T-helper 1 cell (primary cell): Measurements from ENCODE around the gene P3H2.

Experiments used
- DNase-seq, 5 donors: peaks; one replicate each; pipeline ENCODE4 v3.0.0-alpha.2; 2012 to 2020

Gene P3H2

DNA sequence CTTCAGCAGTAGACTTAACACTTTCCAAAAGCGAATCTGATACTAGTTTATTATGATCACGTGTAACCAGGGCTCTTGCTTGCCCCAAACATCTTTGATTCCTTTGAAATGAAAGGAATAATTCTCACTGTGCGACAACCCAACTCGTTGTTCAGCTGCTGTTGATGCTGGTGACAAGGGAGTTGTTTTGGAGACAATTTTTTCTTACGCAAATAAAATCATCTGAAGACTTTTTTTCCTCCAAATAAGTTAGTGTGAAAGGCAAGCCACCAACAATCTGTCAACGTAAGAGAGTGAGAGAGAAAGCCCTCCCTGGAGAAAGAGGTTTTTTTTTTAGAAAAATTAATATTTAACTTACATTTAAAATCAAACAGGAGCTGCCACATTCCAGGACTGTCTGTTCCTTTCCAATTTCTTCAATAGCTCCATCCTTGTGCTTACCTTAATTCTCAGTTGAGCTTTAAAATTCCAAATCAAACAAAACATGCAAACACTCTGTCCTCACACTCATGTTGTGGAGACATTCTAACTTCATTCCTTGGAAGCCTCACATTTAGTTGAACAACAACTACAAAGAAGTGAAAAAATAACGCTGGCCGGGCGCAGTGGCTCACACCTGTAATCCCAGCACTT, 4.9 kb upstream of the P3H2 start:
- no peak for DNase-seq

DNA sequence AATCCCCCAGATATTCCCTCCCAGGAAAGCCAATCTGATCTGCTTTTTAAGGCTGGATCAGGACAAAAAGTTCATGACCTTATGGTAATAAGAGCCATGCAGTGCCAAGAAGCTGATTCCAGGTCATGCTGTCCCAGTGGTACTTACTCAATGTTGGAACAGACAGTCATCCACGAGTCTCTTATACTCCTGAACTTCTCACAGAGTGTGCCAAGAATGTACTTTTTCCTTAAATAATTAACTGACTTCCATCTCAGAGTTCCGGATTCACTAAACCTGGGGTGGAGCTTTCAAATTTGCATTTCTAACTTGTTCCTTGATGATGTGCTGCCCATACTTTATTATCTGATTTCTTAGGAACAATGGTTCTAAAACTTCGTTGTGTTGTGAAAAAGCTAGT, 3.4 kb upstream of the P3H2 start:
- no peak for DNase-seq

DNA sequence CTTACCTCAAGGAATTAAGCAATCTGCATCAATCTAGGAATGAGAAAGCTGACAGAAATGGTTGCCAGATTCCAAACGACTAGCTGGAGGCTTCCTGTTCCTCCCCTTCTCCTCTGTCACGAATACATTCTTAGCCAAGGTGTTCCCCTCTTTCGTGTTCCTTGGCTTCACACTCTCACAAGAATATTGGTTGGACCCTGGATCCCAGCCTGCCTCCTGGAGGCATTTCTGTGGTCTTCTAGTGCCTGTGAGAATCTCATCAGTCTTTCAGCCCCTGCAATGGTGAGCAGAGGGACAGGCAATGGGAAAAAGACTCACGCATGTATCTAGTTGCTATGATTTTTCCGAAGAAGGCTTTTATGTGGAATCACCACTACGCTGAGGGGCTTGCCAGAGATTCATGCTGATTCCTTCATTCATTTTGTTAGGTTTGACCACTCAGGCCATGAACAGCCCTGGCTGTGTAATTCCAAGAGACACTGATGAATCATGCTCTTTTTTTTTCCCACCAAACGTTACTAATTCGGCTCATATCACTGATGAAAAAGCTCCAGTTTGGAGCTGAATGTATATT, 1.6 kb upstream of the P3H2 start:
- no peak for DNase-seq

DNA sequence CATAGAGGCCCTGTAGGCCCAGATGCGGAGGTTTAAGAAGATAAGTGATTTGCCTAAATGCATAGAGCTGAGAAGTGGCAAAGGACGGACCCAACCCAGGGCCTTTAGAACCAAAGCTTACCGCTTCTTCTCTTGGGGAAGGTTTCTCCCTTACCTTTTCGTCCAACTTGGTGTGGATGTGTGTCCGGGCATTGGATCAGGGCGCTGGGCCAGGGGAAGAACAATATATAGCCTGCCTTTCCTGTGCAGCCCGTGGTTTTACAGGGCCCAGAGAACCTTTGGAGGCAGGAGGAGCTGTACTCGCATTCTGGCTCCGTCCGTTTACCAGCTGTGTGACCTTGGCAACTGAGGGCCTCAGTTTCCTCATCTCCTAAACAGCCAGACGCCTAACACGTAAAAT, 686 bp upstream of the P3H2 start:
- no peak for DNase-seq

DNA sequence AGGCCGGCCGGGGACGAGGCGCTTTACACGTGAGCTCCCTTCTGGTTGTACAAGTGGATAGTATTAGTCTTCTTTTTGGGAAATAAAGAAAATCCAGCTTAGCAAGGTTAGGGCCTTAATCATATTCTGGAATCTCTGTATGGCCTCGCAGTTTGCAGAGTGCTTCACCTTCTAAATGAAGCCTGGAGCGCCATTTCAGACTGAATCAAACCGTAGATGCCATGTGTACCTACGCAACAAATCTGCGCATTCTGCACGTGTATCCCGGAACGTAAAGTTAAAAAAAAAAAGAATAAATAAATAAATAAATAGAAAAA, 322 bp upstream of the P3H2 start:
- no peak for DNase-seq

DNA sequence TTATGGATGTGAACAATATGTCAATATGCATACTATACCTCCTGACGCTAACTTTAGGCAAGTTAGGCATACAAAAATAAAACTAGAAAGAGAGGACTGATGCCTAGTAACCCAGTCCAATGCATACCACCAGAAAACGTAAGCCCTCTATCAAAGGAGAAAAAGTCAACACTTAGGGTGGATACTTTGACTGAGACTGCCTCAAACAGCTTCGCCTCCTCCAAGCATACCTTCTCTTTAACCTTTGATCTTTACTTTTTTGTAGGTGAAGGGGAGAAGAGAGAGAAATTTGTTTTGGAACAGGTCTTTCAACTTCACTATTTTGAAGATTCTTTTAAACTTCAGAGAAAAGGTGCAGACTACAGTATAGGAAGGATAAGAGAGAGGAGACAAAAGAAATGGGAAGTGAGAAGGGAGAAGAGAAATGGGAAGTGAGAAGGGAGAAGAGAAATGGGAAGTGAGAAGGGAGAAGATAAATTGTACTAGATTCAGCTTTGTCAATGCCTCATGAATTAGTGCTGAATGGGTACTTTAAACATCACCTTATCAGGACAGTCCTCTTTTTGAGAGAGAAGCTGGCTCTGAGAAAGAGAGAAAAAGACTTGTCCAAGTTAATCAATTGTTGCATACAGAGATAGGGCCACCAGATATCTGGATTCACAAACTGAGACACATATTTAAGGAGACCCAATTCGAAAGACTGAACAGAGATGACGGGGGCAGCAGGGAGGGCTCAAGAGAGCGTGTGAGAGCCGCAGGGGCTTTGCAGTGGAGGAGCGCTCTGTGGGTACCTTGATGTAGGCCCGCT, 1.0 kb downstream of the P3H2 start:
- no peak for DNase-seq

DNA sequence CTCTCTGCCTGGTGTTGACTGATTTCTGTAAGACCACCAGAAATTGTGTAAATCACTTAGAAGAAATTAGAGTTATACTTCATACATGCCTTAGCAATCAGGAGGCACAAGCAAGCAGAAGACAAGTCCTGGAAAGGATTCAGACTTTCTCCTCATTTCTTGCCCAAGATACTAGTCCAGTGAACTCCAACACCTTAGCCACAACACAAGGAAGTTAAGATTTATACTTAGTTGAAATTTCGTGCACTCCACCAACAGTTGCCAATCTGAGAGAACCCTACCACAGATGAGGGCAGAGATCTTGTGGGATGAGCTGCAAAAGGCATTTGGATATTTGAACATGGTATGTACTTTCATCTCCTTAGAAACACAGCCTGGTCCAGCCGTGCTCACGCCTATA, 2.3 kb downstream of the P3H2 start:
- DNase-seq = no peak

DNA sequence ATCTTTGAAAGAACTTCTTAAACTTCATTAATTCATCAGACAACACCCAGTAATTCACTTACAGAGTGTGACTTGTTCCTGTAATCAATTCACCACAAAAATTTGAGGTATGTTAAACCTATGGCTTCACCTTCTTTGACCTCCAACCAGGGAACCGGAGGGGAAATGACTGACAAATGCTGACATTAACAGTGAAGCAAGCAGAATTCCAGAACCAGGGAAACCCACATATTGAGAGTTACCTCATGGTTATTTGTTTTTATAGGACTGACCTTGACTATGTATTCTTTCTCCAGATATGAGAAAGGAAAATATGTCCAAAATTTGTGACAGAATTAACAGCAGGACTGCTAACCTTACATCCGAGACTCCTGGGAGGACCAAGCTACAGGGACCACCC, 2.7 kb downstream of the P3H2 start:
- no peak for DNase-seq

DNA sequence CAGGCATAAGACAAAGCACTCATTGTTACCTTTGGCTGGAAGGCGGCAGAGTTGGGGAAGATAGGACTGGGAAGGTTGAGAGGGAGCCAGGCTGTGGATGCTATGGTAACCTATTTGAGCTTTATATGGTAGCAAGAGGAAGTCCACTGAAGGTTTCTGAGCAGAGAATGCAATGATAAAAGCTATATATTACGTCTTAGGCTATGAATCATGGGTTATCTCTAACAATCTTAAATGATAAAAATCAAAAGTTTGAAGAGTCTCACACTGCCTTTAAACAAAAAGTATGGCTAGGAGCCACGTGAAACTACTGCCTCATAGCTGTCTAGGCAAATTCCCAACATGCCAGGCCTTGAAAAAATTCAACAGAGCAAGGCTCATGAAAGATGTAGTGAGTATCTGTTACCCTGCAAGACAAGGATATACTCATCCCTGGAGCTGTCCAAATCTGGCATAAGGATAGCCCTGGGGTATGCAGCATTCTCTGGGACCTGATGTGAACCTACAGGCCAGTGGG, 4.1 kb downstream of the P3H2 start:
- DNase-seq = no peak

DNA sequence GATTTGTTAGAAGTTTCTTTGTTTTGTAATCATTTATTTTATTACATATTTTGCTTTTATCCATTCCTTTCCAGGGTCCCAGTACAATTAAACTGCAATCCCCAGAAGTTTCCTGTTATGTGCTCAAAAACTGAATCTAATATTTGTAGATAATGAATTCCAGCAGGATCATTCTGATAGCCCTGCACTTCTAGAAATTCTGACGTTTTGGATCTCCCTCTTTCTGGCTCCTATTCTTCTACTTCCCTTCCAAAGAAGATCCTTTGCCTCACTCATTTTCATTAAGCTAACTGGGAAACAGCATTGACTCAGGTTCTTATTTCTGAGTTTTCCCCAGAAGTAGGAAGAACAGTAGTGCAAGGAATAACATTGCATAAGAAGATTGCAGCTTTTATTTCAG, 9.9 kb downstream of the P3H2 start:
- no peak for DNase-seq

DNA sequence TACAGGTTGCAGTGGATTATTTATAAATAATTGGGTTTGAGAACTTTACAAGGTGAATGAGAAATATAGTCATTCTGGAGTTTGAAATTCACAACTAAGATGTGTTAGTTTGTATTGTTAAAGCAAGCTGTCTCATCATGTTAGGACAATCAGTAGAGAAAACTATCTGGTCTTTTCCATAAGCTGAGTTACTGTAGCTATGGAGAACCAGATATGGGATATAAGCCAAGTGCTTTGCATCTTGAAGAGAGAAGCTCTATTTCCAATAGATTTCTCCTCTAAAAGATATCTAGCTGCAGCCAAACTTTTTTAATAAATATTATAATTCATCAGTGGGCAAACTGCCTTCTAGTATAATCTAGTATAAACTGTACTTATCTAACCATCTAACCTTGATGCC, 11.3 kb downstream of the P3H2 start:
- no peak for DNase-seq

DNA sequence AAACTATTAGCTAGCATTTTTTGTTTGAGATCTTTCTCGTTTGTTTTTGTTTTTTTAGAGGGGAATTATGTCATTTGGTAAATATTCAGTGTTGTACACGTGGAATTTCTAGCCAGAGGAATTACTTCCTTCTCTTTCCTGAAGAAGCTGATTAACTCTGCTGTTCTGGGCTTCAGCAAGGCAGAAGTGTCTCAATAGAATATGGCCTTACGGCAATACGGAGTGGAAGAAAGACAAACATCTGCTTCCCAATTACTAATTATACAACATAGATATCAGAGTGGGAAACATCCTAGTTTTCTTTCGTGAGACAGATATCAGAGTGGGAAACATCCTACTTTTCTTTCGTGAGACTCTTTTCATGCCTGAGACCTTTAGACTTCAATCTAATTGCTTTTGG, 11.9 kb downstream of the P3H2 start:
- no peak for DNase-seq

DNA sequence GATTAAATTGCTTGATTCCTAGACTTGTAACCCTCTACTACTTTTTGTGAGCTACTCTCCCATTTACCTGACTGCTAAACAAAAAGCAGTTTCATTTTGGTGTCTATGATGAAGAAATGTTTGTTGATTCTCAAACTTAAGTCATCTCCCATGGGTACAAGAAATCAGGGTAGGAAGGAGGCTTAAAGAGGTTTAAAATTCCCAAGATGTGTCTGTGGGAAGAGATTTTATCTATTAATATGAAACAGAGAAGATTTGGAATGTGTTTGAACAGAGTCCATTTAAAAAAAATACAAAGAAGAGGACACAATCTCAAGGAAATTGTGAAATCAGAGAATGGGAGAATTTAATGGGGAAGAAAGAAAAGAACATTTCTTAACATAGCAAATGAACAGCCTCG, 14.8 kb downstream of the P3H2 start:
- DNase-seq = no peak

DNA sequence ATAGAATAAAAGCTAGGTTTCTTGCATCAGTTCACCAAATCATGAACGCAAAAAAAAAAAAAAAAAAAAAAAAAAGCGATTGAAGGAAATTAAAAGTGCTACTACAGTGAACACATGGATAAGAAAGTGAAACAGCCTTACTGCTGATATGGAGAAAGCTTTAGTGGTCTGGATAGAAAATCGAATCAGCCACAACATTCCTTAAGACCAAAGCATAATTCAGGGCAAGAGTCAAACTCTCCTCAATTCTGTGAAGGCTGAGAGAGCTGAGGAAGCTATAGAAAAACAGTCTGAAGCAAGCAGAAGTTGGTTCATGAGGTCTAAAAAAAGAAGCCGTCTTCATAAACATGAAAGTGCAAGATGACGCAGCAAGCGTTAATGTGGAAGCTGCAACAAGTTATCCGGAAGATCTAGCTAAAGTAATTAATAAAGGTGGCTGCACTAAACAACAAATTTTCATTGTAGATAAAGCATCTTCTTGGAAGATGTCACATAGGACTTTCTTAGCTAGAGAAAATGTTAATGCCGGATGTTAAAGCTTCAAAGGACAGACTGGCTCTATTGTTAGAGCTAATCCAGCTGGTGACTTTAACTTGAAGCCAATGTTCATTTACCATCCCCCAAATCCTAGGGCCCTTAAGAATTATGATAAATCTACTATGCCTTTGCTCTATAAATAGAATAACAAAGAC, 19.2 kb downstream of the P3H2 start:
- peak in 1 of 5 donors; percentile 2 for DNase-seq

DNA sequence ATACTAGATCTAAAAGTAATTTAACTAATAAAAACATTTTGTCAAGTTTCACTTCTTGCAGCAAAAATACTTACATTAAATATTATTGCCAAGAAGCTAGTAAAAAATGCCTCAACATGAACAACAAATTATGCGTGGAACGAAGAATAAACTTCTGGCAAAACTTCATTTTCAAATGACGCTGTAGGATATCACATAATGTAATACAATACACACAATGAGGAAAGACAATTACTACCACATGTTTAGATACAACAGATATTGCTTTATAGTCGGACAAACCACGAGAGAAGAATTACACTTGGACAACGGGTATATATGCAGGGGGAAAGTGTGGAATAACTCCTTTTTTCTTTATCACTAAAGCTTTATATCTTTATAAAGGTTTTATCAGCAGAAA, 21.6 kb downstream of the P3H2 start:
- DNase-seq = no peak

DNA sequence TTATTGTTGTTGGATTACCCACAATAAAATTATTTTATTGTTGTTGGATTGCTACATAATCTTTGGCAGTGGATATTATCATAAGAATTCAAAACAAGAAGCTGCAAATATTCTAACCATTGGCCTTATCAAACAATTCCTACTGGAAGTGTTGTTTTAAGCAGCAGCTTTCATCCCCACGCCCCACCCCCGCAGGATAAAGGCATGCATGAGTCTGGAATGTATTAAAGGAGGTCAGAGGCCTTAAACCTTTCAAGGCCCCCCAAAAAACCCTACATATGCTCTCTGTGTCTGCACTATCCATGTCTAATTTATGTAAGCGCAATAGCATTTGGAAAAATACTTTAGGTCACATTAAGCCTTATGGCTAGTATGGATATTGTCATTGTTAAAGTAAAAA, 23.1 kb downstream of the P3H2 start:
- no peak for DNase-seq

DNA sequence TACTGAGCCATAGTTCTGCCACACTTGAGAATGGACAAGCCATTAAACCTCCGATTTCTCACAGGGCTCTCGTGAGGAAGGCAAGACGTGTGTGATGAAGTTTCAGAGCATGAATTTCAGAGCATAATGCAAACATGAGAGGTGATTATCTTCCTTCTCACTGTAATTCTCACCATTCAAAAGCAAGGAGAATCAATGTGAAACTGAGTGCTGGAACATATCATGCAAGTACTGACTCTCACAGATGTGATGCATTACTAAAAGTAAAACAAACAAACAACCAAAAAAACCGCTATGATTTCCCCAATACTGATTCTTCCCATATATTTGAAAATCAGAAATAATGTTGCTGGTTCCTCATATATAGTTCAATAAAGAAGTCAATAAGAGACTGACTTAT, 23.7 kb downstream of the P3H2 start:
- DNase-seq = no peak

DNA sequence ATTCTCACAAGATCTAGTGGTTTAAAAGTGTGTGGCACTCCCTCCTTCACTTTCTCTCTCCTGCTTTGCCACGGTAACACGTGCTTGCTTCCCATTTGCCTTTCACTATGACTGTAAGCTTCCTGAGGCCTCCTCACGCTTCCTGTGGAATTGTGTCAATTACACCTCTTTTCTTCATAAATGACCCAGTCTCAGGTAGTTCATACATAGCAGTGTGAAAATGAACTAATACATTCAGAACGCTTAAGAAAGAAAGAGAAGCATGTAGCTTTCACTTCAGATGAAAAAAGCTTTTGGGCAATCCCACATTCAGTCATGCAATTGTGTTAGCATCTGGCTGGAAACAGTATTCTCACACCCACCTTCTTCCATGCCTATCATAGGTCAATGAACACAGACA, 24.4 kb downstream of the P3H2 start:
- no peak for DNase-seq

DNA sequence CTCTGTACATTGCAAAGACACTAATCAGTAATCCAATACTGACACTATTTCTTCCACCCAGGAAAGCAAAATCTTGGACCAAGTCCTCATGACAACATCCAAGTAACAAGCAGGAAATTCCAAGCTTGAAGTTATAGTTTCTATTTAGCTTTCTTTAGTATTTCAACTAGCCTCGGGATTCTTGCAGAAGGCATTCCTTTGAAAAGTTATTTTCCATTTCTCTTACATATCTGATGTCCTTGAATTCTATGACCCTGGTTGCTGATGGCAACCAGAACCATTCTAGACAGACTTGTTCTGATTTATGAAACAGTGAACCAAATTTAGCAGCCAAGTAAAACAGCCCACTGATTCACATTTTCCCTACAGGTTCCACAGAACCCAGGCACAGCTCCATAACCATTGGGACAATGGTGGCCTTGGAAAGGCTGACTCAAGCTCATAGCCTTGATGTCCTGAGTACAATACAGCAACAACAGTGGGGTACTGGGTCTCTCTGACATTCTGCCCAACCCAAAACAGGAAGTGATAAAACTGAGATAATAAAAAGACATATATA, 26.5 kb downstream of the P3H2 start:
- DNase-seq = no peak

DNA sequence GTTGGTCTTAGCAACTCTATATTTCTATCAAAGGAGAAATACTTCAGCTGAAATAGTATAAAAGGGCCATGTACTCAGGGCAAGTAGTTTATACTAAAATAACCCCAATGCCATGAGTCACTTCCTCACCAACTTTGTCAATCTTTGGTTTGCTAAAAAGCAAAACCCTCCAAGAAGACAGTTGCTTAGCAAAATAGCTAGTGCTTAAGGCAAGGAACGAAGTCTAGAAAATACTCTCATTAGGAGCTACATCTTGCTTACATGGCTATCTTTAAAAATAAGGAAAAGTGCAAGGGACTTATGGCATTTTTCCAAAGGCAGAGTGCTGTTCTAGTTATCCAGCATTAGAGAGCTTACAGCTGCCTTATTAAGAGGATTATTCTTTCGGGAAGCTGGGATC, 28.4 kb downstream of the P3H2 start:
- no peak for DNase-seq

DNA sequence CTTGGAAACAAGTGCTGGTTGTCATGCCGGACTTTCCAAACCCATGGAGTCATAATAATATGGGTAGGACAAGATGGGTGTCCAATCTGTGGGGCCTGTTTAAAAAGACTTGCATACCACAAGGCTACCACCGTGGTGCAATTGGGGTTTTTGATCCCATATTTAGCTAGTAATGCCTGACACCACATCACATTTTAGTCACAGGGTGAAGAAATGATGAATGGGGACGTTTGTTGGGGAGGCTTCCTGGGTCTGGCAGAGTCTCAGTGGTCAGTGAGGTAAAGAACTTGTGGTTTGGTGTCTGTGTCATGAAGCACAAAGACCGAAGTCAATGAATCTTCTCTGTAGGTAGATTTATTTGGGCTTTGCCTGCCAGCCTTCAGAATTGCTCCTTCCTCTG, 31.0 kb downstream of the P3H2 start:
- no peak for DNase-seq

DNA sequence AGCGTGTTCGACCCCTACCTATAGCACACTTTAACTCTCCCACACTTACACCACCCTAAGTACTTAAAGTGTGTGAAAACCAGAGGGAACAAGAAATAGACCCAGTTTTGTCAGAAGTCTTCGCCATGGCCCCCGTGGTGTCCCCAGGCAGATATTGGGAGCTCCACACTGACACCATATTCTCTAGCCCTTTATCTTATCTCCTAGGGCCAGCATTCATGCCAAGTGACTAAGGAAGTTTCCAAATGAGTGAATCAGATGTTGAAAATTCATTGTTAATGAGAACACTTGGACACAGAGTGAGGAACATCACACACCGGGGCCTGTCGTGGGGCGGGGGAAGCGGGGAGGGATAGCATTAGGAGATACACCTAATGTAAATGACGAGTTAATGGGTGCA, 31.8 kb downstream of the P3H2 start:
- no peak for DNase-seq

DNA sequence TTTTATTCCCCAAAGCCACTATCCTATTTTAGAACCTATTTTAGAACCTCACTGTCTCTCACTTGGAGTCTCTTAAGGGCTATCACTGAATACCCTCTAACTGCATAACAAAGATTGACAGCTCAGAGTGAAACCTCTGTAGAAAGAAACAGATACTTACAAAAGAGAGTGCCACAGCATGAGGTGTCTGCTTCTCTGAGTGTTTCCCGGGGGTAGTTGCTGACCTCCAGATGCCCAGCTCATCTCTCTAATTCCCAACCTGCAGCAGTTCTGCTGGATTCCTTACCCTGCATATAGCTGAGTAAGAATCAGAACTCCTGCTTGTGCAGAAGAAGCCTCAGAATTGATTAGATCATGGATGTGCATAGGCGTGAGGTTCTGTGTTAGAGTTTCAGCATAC, 34.5 kb downstream of the P3H2 start:
- no peak for DNase-seq

DNA sequence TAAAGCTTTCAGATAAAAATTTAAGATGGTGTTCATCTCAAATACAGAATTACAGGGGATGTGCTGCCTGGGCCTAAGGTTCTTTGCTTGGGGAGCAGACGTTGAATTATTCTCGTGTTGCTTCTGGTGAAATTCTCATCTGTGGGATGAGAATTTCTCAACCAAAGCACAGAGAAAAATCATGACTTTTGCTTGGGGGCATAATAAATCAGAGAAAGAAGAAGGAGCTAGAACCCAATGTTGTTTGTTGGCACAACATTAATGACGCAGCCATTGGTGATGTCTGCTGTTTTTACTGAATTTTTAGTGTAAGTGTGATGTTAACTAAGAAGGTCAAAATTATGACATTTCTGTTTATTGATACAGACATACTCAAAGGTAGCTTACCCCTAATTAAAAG, 35.7 kb downstream of the P3H2 start:
- no peak for DNase-seq
